NB4 (cell line): ENCODE measurements around the gene PEX26.

Experiments
- CTCF ChIP-seq: IDR thresholded peaks from one replicate; pipeline ENCODE4 v1.5.1; 2012; ENCODE audit warnings: low read depth, low read length
- POLR2A ChIP-seq: IDR thresholded peaks from 2 replicates; pipeline ENCODE4 v1.6.1; 2011; ENCODE audit warnings: mild to moderate bottlenecking; ENCODE audit not compliant: insufficient read length; ENCODE audit errors: extremely low read depth

GRCh38 chr22:18154821-18155390, 77.1 kb downstream of the PEX26 start:
- TF ChIP-seq CTCF, result no peak
- no peak for TF ChIP-seq POLR2A
